SK-N-SH (cell line): Measurements from ENCODE around the gene ARHGAP42.

Source experiments
- EZH2phosphoT487 ChIP-seq: fragments of 200-600 bp; sonication (generic); IDR thresholded peaks from 2 replicates; pipeline ENCODE4 v1.6.1; 2017; ENCODE audit warnings: low read depth, mixed run types, mild to moderate bottlenecking, antibody characterized with exemption, moderate library complexity, borderline replicate concordance
- REST ChIP-seq: IDR thresholded peaks from 2 replicates; pipeline ENCODE4 v1.6.1; 2012; ENCODE audit warnings: mild to moderate bottlenecking, low read depth, low read length, moderate library complexity
- RFX5 ChIP-seq: IDR thresholded peaks from 2 replicates; pipeline ENCODE4 v1.6.1; 2012; ENCODE audit warnings: mild to moderate bottlenecking, improper control_type of control experiment, low read length
- SMC3 ChIP-seq: IDR thresholded peaks from 2 replicates; pipeline ENCODE4 v1.6.1; 2012; ENCODE audit warnings: low read depth, low read length, improper control_type of control experiment
- TF ChIP-seq, protein P1 (sequence below): fragments of 200-600 bp; sonication (generic); IDR thresholded peaks from 2 replicates; pipeline ENCODE4 v1.6.1; 2017; ENCODE audit warnings: antibody characterized with exemption, mild to moderate bottlenecking, moderate library complexity

DNA sequence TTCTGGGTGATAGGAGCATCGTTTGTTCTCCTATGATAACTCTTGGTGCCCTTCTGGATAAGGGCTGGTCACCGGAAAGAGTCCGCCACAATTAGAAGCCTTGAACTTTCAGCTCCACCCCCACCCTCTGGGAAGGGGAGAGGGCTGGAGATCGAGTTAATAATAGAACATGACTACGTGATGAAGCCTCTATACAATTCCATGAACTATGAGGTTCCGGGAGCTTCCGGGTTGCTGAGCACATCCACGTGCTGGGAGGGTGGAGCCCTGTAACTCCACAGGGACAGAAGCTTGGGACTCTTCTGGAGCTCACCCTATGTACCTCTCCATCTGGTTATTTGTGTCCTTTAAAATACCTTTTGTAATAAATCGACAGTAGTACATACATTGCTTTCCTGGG, 40.3 kb downstream of the ARHGAP42 start:
- no peak for TF ChIP-seq EZH2phosphoT487
- no peak for TF ChIP-seq SMC3
- TF ChIP-seq, protein P1, sequence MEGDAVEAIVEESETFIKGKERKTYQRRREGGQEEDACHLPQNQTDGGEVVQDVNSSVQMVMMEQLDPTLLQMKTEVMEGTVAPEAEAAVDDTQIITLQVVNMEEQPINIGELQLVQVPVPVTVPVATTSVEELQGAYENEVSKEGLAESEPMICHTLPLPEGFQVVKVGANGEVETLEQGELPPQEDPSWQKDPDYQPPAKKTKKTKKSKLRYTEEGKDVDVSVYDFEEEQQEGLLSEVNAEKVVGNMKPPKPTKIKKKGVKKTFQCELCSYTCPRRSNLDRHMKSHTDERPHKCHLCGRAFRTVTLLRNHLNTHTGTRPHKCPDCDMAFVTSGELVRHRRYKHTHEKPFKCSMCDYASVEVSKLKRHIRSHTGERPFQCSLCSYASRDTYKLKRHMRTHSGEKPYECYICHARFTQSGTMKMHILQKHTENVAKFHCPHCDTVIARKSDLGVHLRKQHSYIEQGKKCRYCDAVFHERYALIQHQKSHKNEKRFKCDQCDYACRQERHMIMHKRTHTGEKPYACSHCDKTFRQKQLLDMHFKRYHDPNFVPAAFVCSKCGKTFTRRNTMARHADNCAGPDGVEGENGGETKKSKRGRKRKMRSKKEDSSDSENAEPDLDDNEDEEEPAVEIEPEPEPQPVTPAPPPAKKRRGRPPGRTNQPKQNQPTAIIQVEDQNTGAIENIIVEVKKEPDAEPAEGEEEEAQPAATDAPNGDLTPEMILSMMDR = no peak
- TF ChIP-seq REST = no peak
- no peak for TF ChIP-seq RFX5
